Endodermal cell (in vitro differentiated cells): ENCODE data around the gene NPPC. TPM values are rescaled to one million over a fixed set of nuclear protein-coding genes. Genes with fewer than 3 reads are reported as not detected.

Experiments used
- DNase-seq: peaks from one replicate; pipeline ENCODE4 v3.0.0-alpha.2; 2017
- H3K27ac ChIP-seq: 2 replicates; pipeline ENCODE4 v1.5.1; 2013; ENCODE audit warnings: mild to moderate bottlenecking, low read depth, low read length, moderate library complexity
- H3K27me3 ChIP-seq: 2 replicates; pipeline ENCODE4 v1.6.1; 2013; ENCODE audit warnings: mild to moderate bottlenecking, low read length, moderate library complexity; ENCODE audit not compliant: insufficient read depth, control insufficient read depth, poor library complexity, severe bottlenecking
- H3K36me3 ChIP-seq: 2 replicates; pipeline ENCODE4 v1.7.0; 2013; ENCODE audit warnings: mild to moderate bottlenecking, low read length, moderate library complexity; ENCODE audit not compliant: control insufficient read depth, insufficient read depth
- H3K4me1 ChIP-seq: one replicate; pipeline ENCODE4 v1.7.0; 2013; ENCODE audit warnings: low read length; ENCODE audit not compliant: control insufficient read depth, insufficient read depth
- H3K4me3 ChIP-seq: 2 replicates; pipeline ENCODE4 v1.5.1; 2013; ENCODE audit warnings: mild to moderate bottlenecking, low read length, moderate library complexity
- H3K9ac ChIP-seq: 2 replicates; pipeline ENCODE4 v1.6.1; 2013; ENCODE audit warnings: mild to moderate bottlenecking, low read length, moderate library complexity; ENCODE audit not compliant: poor library complexity, severe bottlenecking; ENCODE audit errors: extremely low read depth
- H3K9me3 ChIP-seq: 2 replicates; pipeline ENCODE4 v1.6.1; 2013; ENCODE audit warnings: mild to moderate bottlenecking, low read length, moderate library complexity; ENCODE audit not compliant: control insufficient read depth
- H3K27ac Mint-ChIP-seq: 2 replicates; pipeline ENCODE4 v1.8.0; 2020; ENCODE audit warnings: mixed read lengths
- H3K27me3 Mint-ChIP-seq: 2 replicates; pipeline ENCODE4 v1.8.0; 2021; ENCODE audit warnings: mild to moderate bottlenecking, mixed read lengths; ENCODE audit not compliant: insufficient read depth
- H3K36me3 Mint-ChIP-seq: 2 replicates; pipeline ENCODE4 v1.8.0; 2020; ENCODE audit warnings: low read depth, mixed read lengths
- H3K4me1 Mint-ChIP-seq: 2 replicates; pipeline ENCODE4 v1.8.0; 2020; ENCODE audit warnings: mixed read lengths
- H3K4me3 Mint-ChIP-seq: 2 replicates; pipeline ENCODE4 v1.8.0; 2020; ENCODE audit warnings: mild to moderate bottlenecking, moderate library complexity, mixed read lengths
- H3K9me3 Mint-ChIP-seq: 2 replicates; pipeline ENCODE4 v1.8.0; 2020; ENCODE audit warnings: mild to moderate bottlenecking, mixed read lengths
- WGBS, 2 experiments: methylation state at CpG; one replicate each; pipeline versions ENCODE4 v1.1.5 to v1.1.7; 2013; ENCODE audit warnings: missing lambda C conversion rate in 2 of 2, mixed read lengths in 1 of 2; ENCODE audit not compliant: insufficient coverage in 1 of 2, insufficient read length in 1 of 2; 5-methylcytosine and 5-hydroxymethylcytosine counted together
- long read RNA-seq, 4 experiments: library from polyadenylated mRNA in 2 of 4; library from RNA in 1 of 4; library from capped mRNA in 1 of 4; stranded (forward) in 3 of 4; unstranded in 1 of 4; transcript quantifications; one replicate each; pipeline ENCODE4 v2.0.0, GENCODE V29; 2020 to 2021; ENCODE audit warnings: inconsistent platforms in 1 of 4
- polyA plus RNA-seq, 2 experiments: library from polyadenylated mRNA; stranded (reverse); fragments of 50-300 nt; gene quantifications; one replicate each; pipeline ENCODE4 v1.2.3, GENCODE V29; 2013
- total RNA-seq, 2 donors: library from RNA; stranded (reverse); fragmentation: NEBNext Ultra II Directional in 1 of 2; extraction: Animal tissue kit (Norgen Biotek cat#: 25700) in 1 of 2; gene quantifications; 2 replicates in 1 of 2; 3 replicates in 1 of 2; pipeline ENCODE4 v1.2.1, GENCODE V29; 2021
- TF ChIP-seq, protein P1 (sequence below): fragments of 200-600 bp; sonication (generic); conservative IDR thresholded peaks from 2 replicates; pipeline ENCODE4 v1.5.0; 2021; ENCODE audit warnings: antibody characterized with exemption, mild to moderate bottlenecking

NPPC gene, protein sequence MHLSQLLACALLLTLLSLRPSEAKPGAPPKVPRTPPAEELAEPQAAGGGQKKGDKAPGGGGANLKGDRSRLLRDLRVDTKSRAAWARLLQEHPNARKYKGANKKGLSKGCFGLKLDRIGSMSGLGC
- under 1 TPM in 1 of 2 donors, not detected in 1; 0.84 TPM for total RNA-seq
- 13.3 TPM for polyA plus RNA-seq (2013, experiment 1 of 2)
- polyA plus RNA-seq (2013, experiment 2 of 2): 7.0 TPM
- long read RNA-seq, experiment 1: 0 reads
- long read RNA-seq, experiment 2: 0 reads
- long read RNA-seq, experiment 3: 0 reads
- long read RNA-seq, experiment 4: 0 reads

- H3K4me1 ChIP-seq: no peaks in the 10 kb centered on the region
- Mint-ChIP-seq H3K9me3 (no peaks in the 10 kb centered on the region), H3K27ac (no peak within 1 kb of the TSS), H3K36me3 (no peaks in the 10 kb centered on the region), H3K4me1 (peaks cover 7% of the 10 kb centered on the region), H3K27me3 (peaks cover 78% of the 10 kb centered on the region), H3K4me3 (peak within 1 kb of the TSS; percentile 57)
- no peak within 1 kb of the TSS for H3K9ac ChIP-seq
- peaks cover 74% of the 10 kb centered on the region for H3K27me3 ChIP-seq
- TF ChIP-seq, protein P1, sequence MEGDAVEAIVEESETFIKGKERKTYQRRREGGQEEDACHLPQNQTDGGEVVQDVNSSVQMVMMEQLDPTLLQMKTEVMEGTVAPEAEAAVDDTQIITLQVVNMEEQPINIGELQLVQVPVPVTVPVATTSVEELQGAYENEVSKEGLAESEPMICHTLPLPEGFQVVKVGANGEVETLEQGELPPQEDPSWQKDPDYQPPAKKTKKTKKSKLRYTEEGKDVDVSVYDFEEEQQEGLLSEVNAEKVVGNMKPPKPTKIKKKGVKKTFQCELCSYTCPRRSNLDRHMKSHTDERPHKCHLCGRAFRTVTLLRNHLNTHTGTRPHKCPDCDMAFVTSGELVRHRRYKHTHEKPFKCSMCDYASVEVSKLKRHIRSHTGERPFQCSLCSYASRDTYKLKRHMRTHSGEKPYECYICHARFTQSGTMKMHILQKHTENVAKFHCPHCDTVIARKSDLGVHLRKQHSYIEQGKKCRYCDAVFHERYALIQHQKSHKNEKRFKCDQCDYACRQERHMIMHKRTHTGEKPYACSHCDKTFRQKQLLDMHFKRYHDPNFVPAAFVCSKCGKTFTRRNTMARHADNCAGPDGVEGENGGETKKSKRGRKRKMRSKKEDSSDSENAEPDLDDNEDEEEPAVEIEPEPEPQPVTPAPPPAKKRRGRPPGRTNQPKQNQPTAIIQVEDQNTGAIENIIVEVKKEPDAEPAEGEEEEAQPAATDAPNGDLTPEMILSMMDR: peak; percentile 77
- H3K27ac ChIP-seq: no peak within 1 kb of the TSS
- no peaks in the 10 kb centered on the region for H3K9me3 ChIP-seq
- H3K4me3 ChIP-seq: peak within 1 kb of the TSS; percentile 75
- H3K36me3 ChIP-seq: no peaks in the 10 kb centered on the region
- DNase-seq: peak; percentile 92
- 0 to 3% methylated on average over 10 to 54 of the region's 54 CpGs for WGBS, 2 experiments
These were observed at the start of gene NPPC for GRCh38 chr2:231926180-231926741. Gene NPPC, minus strand, starts transcription at chr2:231926396. Its CDS starts 147 bp downstream, at chr2:231926249.

DNA sequence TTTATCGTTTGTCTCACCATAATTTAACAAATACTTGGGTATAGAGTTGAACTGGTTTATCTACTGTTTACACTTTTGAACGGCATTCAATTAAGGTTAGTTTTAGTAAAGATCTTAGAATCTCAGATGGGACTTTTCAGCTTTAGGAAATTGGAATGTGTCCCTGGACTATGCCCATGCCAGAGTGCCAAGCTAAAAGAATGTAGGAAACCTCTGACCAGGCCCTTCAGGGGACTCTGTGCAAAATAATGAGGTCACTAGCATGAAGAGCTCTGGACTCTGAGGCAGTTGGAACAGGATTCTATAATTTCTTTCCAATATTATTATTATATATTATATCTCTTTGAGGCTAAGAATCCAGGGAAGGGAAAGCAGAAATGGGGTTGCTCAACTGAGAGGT, 48.8 kb upstream of the NPPC start:
- no peaks in the 10 kb centered on the region for H3K27me3 ChIP-seq
- H3K27ac Mint-ChIP-seq: no peak overlapping the region
- TF ChIP-seq, protein P1: no peak
- no peak for DNase-seq
- H3K4me1 ChIP-seq: no peaks in the 10 kb centered on the region
- H3K9me3 ChIP-seq: peaks cover 3% of the 10 kb centered on the region
- 100% methylated on average over 1 to 2 of the region's 2 CpGs for WGBS, 2 experiments
- H3K9me3 Mint-ChIP-seq: peaks cover 3% of the 10 kb centered on the region
- no peak overlapping the region for H3K4me3 ChIP-seq
- no peak overlapping the region for H3K4me3 Mint-ChIP-seq
- H3K36me3 Mint-ChIP-seq: peaks cover 3% of the 10 kb centered on the region
- H3K27me3 Mint-ChIP-seq: no peaks in the 10 kb centered on the region
- no peak overlapping the region for H3K9ac ChIP-seq
- H3K27ac ChIP-seq: no peak overlapping the region
- peaks cover 4% of the 10 kb centered on the region for H3K36me3 ChIP-seq
- H3K4me1 Mint-ChIP-seq: peaks cover 2% of the 10 kb centered on the region

DNA sequence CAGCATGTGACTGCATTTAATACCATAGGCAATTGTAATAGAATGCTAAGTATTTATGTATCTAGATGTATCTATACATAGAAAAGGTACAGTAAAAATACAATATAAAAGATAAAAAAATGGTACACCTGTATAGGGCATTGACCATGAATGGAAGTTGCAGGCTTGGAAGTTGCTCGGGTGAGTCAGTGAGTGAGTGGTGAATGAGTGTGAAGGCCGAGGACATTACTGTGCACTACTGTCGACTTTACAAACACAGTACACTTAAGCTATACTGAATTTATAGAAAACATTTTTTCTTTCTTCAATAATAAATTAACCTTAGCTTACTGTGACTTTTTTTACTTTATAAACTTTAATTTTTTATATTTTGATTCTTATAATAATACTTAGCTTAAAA, 44.3 kb upstream of the NPPC start:
- H3K27ac ChIP-seq: no peak overlapping the region
- H3K36me3 ChIP-seq: peaks cover 4% of the 10 kb centered on the region
- no peaks in the 10 kb centered on the region for H3K27me3 ChIP-seq
- WGBS, 2 experiments: 75% methylated on average over 3 of the region's 3 CpGs; no CpG with 5 or more reads in 1 of the 2 experiments
- TF ChIP-seq, protein P1: no peak
- H3K36me3 Mint-ChIP-seq: peaks cover 16% of the 10 kb centered on the region
- no peak overlapping the region for H3K4me3 ChIP-seq
- H3K9me3 ChIP-seq: peaks cover 25% of the 10 kb centered on the region
- H3K27ac Mint-ChIP-seq: no peak overlapping the region
- H3K9me3 Mint-ChIP-seq: peaks cover 21% of the 10 kb centered on the region
- no peak for DNase-seq
- H3K27me3 Mint-ChIP-seq: no peaks in the 10 kb centered on the region
- no peak overlapping the region for H3K4me3 Mint-ChIP-seq
- H3K4me1 ChIP-seq: no peaks in the 10 kb centered on the region
- no peak overlapping the region for H3K9ac ChIP-seq
- H3K4me1 Mint-ChIP-seq: no peaks in the 10 kb centered on the region
